Osteocyte (in vitro differentiated cells): ENCODE results near the gene SHKBP1. TPM values are rescaled to one million over a fixed set of nuclear protein-coding genes. Genes with fewer than 3 reads are reported as not detected.

Experiments
- DNase-seq: peaks from one replicate; pipeline ENCODE4 v3.0.0; 2021; ENCODE audit warnings: mixed read lengths; ENCODE audit not compliant: unreplicated experiment; ENCODE audit errors: extremely low spot score
- H3K27ac Mint-ChIP-seq: one replicate; pipeline ENCODE4 v1.8.0; 2021; ENCODE audit warnings: mild to moderate bottlenecking, mixed read lengths; ENCODE audit not compliant: unreplicated experiment
- H3K27me3 Mint-ChIP-seq: one replicate; pipeline ENCODE4 v1.8.0; 2021; ENCODE audit warnings: mixed read lengths; ENCODE audit not compliant: unreplicated experiment
- H3K36me3 Mint-ChIP-seq: one replicate; pipeline ENCODE4 v1.8.0; 2021; ENCODE audit warnings: mixed read lengths; ENCODE audit not compliant: unreplicated experiment
- H3K4me1 Mint-ChIP-seq: one replicate; pipeline ENCODE4 v1.8.0; 2021; ENCODE audit warnings: mixed read lengths; ENCODE audit not compliant: unreplicated experiment
- H3K4me3 Mint-ChIP-seq: one replicate; pipeline ENCODE4 v1.8.0; 2021; ENCODE audit warnings: mild to moderate bottlenecking, moderate library complexity, mixed read lengths; ENCODE audit not compliant: unreplicated experiment
- H3K9me3 Mint-ChIP-seq: one replicate; pipeline ENCODE4 v1.8.0; 2021; ENCODE audit warnings: mixed read lengths; ENCODE audit not compliant: unreplicated experiment
- long read RNA-seq: library from polyadenylated mRNA; unstranded; transcript quantifications from one replicate; pipeline ENCODE4 v2.0.0, GENCODE V29; 2021
- total RNA-seq: library from RNA; stranded (reverse); gene quantifications from 2 replicates; pipeline ENCODE4 v1.2.1, GENCODE V29; 2021
- TF ChIP-seq, protein P1 (sequence below): fragments of 200-600 bp; sonication (generic); IDR thresholded peaks from 2 replicates; pipeline ENCODE4 v1.5.0; 2021; ENCODE audit warnings: antibody characterized with exemption, mild to moderate bottlenecking, moderate library complexity

SHKBP1 gene, protein sequence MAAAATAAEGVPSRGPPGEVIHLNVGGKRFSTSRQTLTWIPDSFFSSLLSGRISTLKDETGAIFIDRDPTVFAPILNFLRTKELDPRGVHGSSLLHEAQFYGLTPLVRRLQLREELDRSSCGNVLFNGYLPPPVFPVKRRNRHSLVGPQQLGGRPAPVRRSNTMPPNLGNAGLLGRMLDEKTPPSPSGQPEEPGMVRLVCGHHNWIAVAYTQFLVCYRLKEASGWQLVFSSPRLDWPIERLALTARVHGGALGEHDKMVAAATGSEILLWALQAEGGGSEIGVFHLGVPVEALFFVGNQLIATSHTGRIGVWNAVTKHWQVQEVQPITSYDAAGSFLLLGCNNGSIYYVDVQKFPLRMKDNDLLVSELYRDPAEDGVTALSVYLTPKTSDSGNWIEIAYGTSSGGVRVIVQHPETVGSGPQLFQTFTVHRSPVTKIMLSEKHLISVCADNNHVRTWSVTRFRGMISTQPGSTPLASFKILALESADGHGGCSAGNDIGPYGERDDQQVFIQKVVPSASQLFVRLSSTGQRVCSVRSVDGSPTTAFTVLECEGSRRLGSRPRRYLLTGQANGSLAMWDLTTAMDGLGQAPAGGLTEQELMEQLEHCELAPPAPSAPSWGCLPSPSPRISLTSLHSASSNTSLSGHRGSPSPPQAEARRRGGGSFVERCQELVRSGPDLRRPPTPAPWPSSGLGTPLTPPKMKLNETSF
- 53.3 and 53.8 TPM in 2 replicates for total RNA-seq
- long read RNA-seq, transcript SHKBP1-201 (18 exons, 2,363 nt) = major isoform, 51 of 71 reads
- long read RNA-seq, partial matches to known transcripts = 5 of 71 reads
- long read RNA-seq, other reads (novel, unspliced or antisense) = 14 of 71 reads

- peak; percentile 97 for DNase-seq
- H3K27ac Mint-ChIP-seq = peak within 1 kb of the TSS; percentile 67
- no peaks in the 10 kb centered on the region for H3K36me3 Mint-ChIP-seq
- H3K27me3 Mint-ChIP-seq = no peaks in the 10 kb centered on the region
- H3K4me3 Mint-ChIP-seq = peak within 1 kb of the TSS; percentile 83
- no peaks in the 10 kb centered on the region for H3K9me3 Mint-ChIP-seq
- TF ChIP-seq, protein P1, sequence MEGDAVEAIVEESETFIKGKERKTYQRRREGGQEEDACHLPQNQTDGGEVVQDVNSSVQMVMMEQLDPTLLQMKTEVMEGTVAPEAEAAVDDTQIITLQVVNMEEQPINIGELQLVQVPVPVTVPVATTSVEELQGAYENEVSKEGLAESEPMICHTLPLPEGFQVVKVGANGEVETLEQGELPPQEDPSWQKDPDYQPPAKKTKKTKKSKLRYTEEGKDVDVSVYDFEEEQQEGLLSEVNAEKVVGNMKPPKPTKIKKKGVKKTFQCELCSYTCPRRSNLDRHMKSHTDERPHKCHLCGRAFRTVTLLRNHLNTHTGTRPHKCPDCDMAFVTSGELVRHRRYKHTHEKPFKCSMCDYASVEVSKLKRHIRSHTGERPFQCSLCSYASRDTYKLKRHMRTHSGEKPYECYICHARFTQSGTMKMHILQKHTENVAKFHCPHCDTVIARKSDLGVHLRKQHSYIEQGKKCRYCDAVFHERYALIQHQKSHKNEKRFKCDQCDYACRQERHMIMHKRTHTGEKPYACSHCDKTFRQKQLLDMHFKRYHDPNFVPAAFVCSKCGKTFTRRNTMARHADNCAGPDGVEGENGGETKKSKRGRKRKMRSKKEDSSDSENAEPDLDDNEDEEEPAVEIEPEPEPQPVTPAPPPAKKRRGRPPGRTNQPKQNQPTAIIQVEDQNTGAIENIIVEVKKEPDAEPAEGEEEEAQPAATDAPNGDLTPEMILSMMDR = no peak
- H3K4me1 Mint-ChIP-seq = peaks cover 7% of the 10 kb centered on the region
Observed at GRCh38 chr19:40576585-40577451, at the start of gene SHKBP1. SHKBP1 (plus strand) TSS chr19:40576873; CDS start chr19:40576900, 27 bp downstream.

- Mint-ChIP-seq H3K4me3 (no peak overlapping the region), H3K27me3 (peaks cover 36% of the 10 kb centered on the region), H3K27ac (no peak overlapping the region), H3K36me3 (no peaks in the 10 kb centered on the region), H3K9me3 (no peaks in the 10 kb centered on the region), H3K4me1 (peaks cover 9% of the 10 kb centered on the region)
- no peak for DNase-seq
- TF ChIP-seq, protein P1 = no peak
Observed at GRCh38 chr19:40528078-40528477, 48.6 kb upstream of the SHKBP1 start.

DNA sequence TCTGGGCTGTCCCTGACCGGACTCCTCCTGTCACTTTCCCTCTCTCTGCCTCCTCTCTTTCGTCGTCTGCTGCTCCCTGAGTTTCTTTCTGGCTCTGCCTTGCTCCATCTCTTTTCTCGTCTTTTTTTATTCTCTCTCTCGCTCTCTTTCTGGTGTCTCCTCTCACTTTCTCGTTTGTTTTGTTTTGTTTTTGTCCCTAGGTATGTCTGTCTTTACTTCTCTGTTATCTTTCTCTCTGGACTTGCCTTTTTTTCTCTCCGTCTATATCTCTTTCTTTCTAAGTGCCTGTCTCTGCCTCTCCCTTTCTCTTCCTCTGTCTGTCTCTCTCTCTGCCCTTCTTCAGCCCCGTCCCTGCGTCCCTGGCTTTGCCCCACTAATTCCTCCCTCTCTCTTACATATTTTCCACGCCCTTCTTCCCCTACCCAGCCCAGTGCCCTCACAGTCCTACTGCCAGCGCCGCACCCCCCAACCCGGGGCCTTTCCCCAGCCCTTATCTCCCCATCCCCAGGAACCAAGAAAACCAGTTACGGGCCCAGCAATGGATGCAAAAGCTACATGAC lies 48.1 kb upstream of the SHKBP1 start:
- DNase-seq = no peak
- peaks cover 9% of the 10 kb centered on the region for H3K4me1 Mint-ChIP-seq
- H3K36me3 Mint-ChIP-seq = no peaks in the 10 kb centered on the region
- H3K27ac Mint-ChIP-seq = no peak overlapping the region
- peaks cover 37% of the 10 kb centered on the region for H3K27me3 Mint-ChIP-seq
- H3K9me3 Mint-ChIP-seq = no peaks in the 10 kb centered on the region
- TF ChIP-seq, protein P1 = no peak
- H3K4me3 Mint-ChIP-seq = peak overlapping the region; percentile 29

DNA sequence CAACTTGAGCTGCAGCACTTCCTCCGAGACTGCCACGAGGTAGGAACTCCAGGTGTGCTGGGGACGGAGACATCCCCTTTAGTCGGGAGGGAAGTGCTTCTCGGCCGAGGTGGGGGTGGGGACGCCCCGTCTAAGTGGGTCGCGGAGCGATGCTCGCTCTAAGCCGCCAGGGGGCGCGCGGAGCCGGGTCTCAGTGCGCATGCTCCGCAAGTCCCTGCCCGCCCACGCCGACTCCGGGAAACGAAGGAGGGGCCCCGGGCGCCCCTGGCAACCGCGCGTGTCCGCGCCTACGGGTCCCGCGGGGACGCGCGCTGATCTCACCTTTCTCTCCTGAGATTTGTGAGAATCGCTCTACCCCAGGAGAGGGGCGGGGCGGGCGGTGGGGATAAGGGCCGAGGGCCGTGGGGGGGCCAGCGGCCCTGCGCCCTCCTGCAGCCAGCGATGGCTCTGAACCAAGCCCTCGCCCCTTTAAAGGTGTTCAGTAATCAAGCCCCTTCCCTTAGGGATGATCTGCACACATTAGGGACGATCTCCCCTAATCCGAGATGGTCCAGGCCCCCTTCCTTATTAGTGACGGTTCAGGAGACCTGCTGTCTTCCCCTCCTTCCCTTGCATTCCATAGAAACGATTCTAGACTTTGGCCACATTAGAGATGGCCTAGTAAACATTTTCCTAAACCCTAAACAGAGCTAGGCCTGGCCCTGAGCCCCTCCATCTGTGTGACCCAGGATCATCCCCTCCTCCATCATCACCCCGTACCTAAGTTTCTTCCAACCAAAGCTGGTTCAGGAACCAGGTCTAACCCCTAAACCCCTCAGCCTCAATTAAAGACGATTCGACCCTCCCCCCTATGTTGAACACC lies 47.3 kb upstream of the SHKBP1 start:
- H3K27me3 Mint-ChIP-seq = peaks cover 44% of the 10 kb centered on the region
- peak overlapping the region; percentile 68 for H3K4me3 Mint-ChIP-seq
- TF ChIP-seq, protein P1 = peak; percentile 93
- DNase-seq = peak; percentile 94
- H3K27ac Mint-ChIP-seq = peak overlapping the region; percentile 48
- H3K9me3 Mint-ChIP-seq = peaks cover 5% of the 10 kb centered on the region
- H3K36me3 Mint-ChIP-seq = no peaks in the 10 kb centered on the region
- H3K4me1 Mint-ChIP-seq = peaks cover 9% of the 10 kb centered on the region
